Colonic mucosa (tissue), 4 donors: ENCODE results near the gene ATP8B3. TPM values are rescaled to one million over a fixed set of nuclear protein-coding genes. Genes with fewer than 3 reads are reported as not detected.

Source experiments
- DNase-seq: peaks from one replicate; pipeline ENCODE4 v3.0.0-alpha.2; 2020
- H3K27ac ChIP-seq: fragments of 200-600 bp; one replicate; pipeline ENCODE4 v1.8.0; 2021
- H3K27me3 ChIP-seq: fragments of 200-600 bp; one replicate; pipeline ENCODE4 v1.8.0; 2021
- H3K36me3 ChIP-seq: fragments of 200-600 bp; one replicate; pipeline ENCODE4 v1.8.0; 2021
- H3K4me1 ChIP-seq: fragments of 200-600 bp; one replicate; pipeline ENCODE4 v1.8.0; 2021; ENCODE audit warnings: mild to moderate bottlenecking
- H3K4me3 ChIP-seq: fragments of 200-600 bp; one replicate; pipeline ENCODE4 v1.8.0; 2021
- H3K9ac ChIP-seq, 2 donors: one replicate each; pipeline ENCODE4 v1.7.0; 2013; ENCODE audit warnings: control low read depth in 2 of 2, low read depth in 2 of 2, low read length in 2 of 2
- H3K9me3 ChIP-seq: fragments of 200-600 bp; one replicate; pipeline ENCODE4 v1.8.0; 2021
- intact Hi-C: fragments of 100-400 bp; cut with DNase I; formaldehyde crosslinking; loops from one replicate; pipeline ENCODE4 v1.14.1; 2022
- total RNA-seq, 2 donors: library from RNA; stranded (reverse); fragmentation: NEBNext Ultra II Directional in 1 of 2; extraction: Animal tissue kit (Norgen Biotek cat#: 25700) in 1 of 2; gene quantifications; one replicate each; pipeline ENCODE4 v1.2.1, GENCODE V29; 2021
- TF ChIP-seq, protein P1 (sequence below): fragments of 200-600 bp; IDR thresholded peaks from one replicate; pipeline ENCODE4 v1.8.0; 2022; ENCODE audit warnings: antibody characterized with exemption, mild to moderate bottlenecking
- donor health status: healthy.
- donor health status: DM: no; HTN: no; CAD: no.
- donor health status: DM: no; HTN: no; CAD: no.

The ATP8B3 gene
- total RNA-seq, 2 donors from 2014 or later, result 0.15 to 0.42 TPM

DNA sequence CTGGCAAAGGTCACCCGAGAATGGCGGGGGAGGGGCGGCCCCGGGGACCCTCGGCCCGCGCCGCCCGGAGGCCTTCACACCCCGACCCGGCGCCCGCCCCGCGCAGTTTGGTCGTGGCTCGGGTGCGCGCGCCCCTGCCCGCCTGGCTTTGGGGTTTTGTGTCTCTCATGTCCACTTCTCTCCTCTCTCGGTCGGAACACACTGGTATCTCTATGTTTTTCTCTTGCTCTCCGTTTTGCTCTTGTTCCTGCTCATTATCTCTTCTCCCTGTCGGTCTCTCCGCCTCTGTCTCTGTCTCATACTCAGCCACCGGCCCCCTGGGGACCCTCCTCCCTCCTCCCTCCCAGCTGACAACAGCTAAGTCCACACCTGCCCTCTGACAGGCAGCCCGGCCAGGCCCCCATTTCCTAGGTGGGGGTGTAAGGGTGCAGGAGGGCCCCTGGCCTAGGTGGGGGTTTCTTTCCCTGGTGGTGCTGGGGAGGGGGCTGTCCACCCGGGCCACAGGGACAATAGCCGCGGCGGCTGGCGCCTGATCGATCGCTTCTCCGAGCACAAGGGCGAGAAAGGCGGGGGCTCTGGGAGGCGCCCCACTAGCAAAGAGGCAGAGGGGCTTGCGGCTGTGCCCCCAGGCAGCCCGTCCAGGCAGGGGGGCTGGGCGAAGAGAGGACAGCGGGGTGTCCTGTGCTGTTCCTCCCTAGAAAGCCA, 56.5 kb downstream of the ATP8B3 start:
- Histone ChIP-seq H3K9me3 (no peaks in the 10 kb centered on the region), H3K9ac (no peak overlapping the region), H3K4me3 (no peak overlapping the region), H3K27ac (no peak overlapping the region), H3K36me3 (no peaks in the 10 kb centered on the region), H3K27me3 (peaks cover 84% of the 10 kb centered on the region), H3K4me1 (no peaks in the 10 kb centered on the region)
- TF ChIP-seq, protein P1, sequence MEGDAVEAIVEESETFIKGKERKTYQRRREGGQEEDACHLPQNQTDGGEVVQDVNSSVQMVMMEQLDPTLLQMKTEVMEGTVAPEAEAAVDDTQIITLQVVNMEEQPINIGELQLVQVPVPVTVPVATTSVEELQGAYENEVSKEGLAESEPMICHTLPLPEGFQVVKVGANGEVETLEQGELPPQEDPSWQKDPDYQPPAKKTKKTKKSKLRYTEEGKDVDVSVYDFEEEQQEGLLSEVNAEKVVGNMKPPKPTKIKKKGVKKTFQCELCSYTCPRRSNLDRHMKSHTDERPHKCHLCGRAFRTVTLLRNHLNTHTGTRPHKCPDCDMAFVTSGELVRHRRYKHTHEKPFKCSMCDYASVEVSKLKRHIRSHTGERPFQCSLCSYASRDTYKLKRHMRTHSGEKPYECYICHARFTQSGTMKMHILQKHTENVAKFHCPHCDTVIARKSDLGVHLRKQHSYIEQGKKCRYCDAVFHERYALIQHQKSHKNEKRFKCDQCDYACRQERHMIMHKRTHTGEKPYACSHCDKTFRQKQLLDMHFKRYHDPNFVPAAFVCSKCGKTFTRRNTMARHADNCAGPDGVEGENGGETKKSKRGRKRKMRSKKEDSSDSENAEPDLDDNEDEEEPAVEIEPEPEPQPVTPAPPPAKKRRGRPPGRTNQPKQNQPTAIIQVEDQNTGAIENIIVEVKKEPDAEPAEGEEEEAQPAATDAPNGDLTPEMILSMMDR, result no peak
- intact Hi-C loops, result no loop called here
- no peak for DNase-seq

DNA sequence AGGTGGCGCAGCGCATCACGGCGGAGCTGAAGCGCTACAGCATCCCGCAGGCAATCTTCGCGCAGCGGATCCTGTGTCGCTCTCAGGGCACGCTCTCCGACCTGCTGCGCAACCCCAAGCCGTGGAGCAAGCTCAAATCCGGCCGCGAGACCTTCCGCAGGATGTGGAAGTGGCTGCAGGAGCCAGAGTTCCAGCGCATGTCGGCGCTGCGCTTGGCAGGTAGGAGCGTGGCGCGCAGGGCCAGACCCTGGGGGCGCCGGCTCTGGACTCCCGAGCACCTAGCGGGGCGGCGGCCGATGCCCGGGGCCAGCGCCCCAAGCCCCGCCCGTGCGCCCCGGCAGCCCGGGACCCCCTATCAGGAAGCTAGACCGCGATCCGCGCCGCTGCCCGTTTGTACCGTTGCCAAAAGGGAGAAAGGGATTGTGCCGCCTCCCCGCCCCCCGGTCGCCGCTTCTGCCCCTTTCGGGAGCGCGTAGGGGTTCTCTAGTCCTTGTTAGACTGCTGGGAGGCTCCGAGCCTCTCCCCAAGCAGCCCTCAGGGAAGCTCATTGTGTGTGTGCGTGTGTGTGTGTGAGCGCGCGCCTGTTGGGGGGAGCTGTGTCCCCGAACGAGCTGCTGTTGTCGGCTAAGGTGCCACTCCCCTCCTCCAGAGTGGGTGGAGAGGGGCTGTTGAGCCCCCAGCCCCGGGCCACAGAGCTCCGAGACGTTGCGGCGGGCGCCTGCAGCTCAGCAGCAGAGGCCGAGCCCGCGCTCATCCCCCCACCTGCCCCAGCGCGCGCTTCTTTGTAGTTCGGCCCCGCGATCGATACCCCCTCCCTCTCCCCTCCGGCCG, 57.2 kb downstream of the ATP8B3 start:
- no peak for DNase-seq
- H3K27me3 ChIP-seq, result peaks cover 84% of the 10 kb centered on the region
- no peaks in the 10 kb centered on the region for H3K9me3 ChIP-seq
- H3K27ac ChIP-seq, result no peak overlapping the region
- no peaks in the 10 kb centered on the region for H3K36me3 ChIP-seq
- intact Hi-C loops, result no loop called here
- TF ChIP-seq, protein P1, result no peak
- no peak overlapping the region for H3K4me3 ChIP-seq
- H3K4me1 ChIP-seq, result no peaks in the 10 kb centered on the region
- no peak overlapping the region for H3K9ac ChIP-seq

DNA sequence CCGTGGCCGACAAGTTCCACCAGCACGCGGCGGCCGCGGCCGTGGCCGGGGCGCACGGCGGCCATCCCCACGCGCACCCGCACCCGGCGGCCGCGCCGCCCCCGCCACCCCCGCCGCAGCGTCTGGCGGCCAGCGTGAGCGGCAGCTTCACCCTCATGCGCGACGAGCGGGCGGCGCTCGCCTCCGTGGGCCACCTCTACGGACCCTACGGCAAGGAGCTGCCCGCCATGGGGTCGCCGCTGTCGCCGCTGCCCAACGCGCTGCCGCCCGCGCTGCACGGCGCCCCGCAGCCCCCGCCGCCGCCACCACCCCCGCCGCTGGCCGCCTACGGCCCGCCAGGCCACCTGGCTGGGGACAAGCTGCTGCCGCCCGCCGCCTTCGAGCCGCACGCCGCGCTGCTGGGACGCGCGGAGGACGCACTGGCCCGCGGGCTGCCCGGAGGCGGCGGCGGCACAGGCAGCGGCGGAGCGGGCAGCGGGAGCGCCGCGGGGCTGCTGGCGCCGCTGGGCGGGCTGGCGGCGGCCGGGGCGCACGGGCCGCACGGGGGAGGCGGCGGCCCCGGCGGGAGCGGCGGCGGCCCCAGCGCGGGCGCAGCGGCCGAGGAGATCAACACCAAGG, 57.9 kb downstream of the ATP8B3 start:
- H3K9ac ChIP-seq, result no peak overlapping the region
- peaks cover 87% of the 10 kb centered on the region for H3K27me3 ChIP-seq
- intact Hi-C loops, result no loop called here
- TF ChIP-seq, protein P1, result no peak
- no peaks in the 10 kb centered on the region for H3K9me3 ChIP-seq
- H3K4me3 ChIP-seq, result no peak overlapping the region
- H3K4me1 ChIP-seq, result peaks cover 2% of the 10 kb centered on the region
- no peak for DNase-seq
- no peak overlapping the region for H3K27ac ChIP-seq
- no peaks in the 10 kb centered on the region for H3K36me3 ChIP-seq

DNA sequence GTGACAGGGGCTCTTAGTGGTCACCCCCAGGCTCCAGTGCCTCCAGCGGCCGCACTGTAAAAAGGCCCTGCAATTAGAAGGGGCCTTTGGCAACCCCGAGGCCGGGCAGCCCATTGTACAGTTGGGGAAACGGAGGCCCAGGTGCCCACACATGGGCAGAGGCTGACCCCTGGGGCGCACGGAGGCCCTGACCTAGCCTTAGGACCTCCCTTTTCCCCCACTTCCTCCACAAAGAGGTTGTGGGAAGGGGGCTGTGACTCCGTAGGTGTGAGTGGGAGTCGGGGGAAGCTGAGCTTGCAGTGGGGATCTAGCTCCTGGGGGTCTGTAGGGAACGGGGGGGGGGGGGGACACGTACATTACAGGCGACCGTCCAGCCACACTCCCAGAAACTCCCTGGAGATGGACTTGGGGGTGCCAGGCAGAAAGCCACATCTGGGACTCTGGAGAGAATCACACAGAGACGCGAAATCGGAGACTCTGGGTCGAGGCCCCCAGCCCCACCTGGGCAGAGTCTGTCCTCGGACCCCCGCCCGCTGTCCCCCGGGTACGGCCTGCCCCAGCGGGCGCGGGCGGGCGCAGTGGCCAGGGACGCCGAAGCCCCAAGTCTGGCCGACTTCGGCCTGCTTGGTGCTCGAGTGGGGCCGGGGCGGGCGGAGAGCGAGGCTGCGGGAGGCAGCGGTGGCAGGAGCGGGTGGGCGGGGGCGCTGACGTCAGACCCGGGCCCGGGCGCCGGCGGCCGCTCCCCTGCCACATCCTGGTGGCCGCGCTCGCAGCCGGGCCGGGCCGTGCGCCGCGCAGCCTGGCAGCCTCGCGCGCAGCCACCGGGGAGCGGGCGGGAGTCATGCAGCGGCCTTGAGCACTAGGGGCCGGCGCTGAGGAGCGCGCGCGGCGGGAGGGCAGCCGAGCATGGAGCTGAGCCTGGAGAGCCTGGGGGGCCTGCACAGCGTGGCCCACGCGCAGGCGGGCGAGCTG, 59.0 kb downstream of the ATP8B3 start, which contains the start of gene ONECUT3:
Gene ONECUT3, plus strand, starts transcription at position 750 of the 972 bp plus-strand sequence. Its CDS starts 157 bp downstream, at position 907.
- Histone ChIP-seq H3K4me3 (no peak within 1 kb of the TSS), H3K9ac (no peak within 1 kb of the TSS), H3K9me3 (no peaks in the 10 kb centered on the region), H3K27me3 (peaks cover 87% of the 10 kb centered on the region), H3K36me3 (no peaks in the 10 kb centered on the region), H3K4me1 (peaks cover 10% of the 10 kb centered on the region), H3K27ac (no peak within 1 kb of the TSS)
- TF ChIP-seq, protein P1, result no peak
- intact Hi-C loops, result no loop called here
- DNase-seq, result no peak
